ENCODE data around the gene MYO5B. TPM values are rescaled to one million over a fixed set of nuclear protein-coding genes. Genes with fewer than 3 reads are reported as not detected.

Gene MYO5B
- total RNA-seq, 1 experiment from 2014 or later = 25.9 TPM

DNA sequence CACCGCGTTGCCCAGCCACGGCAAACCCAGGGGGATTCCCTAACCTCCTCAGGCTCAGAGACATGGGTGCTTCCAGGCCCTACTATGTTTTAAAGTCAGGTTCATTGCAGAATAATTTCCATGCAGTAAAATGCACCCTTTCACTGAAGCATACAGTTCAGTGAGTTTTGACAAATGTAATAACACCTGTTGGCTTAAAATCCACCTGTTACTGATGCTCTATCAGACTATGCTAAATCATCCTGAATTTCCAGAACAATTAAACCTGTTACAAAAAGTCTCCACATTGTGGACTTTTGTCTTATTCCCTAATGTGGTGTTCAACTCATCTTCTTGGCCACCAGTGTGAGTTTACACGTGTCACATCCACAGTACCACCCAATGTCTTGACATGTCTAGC is 234.6 kb downstream of the MYO5B start:
- Mint-ChIP-seq H3K4me1 (ENCODE audit: insufficient read depth, unreplicated experiment) (no peaks in the 10 kb centered on the region), H3K4me3 (ENCODE audit: unreplicated experiment) (no peak overlapping the region), H3K27ac (ENCODE audit: low read depth, unreplicated experiment) (no peak overlapping the region), H3K27me3 (ENCODE audit: insufficient read depth, unreplicated experiment) (no peaks in the 10 kb centered on the region), H3K9me3 (ENCODE audit: unreplicated experiment) (no peaks in the 10 kb centered on the region), H3K36me3 (ENCODE audit: insufficient read depth, unreplicated experiment) (no peaks in the 10 kb centered on the region)
- ChIA-PET CTCF (no interaction called here), POLR2A (no interaction called here)
- intact Hi-C loops (cut with micrococcal nuclease) = no loop called here
- TF ChIP-seq, protein P1, sequence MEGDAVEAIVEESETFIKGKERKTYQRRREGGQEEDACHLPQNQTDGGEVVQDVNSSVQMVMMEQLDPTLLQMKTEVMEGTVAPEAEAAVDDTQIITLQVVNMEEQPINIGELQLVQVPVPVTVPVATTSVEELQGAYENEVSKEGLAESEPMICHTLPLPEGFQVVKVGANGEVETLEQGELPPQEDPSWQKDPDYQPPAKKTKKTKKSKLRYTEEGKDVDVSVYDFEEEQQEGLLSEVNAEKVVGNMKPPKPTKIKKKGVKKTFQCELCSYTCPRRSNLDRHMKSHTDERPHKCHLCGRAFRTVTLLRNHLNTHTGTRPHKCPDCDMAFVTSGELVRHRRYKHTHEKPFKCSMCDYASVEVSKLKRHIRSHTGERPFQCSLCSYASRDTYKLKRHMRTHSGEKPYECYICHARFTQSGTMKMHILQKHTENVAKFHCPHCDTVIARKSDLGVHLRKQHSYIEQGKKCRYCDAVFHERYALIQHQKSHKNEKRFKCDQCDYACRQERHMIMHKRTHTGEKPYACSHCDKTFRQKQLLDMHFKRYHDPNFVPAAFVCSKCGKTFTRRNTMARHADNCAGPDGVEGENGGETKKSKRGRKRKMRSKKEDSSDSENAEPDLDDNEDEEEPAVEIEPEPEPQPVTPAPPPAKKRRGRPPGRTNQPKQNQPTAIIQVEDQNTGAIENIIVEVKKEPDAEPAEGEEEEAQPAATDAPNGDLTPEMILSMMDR (IDR thresholded peaks at IDR 0.05; ENCODE audit: unreplicated experiment) = no peak
- no peak for DNase-seq (ENCODE audit: unreplicated experiment)
- no TSS peak for BruUV-seq (replicated peaks)

DNA sequence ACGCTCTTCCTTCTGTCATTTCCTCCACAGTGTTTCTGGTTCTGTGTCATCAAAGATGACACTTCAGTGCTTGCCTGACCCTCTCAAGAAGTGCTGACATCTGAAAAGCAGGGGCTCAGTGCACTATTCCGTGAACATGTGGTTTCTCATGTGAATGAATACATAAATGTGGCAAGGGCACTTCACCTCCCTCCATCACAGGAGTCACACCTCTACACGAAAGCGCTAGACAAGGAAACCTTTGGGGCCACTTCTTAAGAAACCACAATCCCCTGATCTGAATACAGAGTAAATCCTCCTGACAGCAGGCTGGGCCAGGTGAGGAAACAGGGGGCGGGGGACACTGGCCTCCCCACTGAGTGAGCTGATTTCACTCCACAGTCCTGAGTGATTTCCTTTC is 235.8 kb downstream of the MYO5B start:
- H3K27me3 Mint-ChIP-seq (ENCODE audit: insufficient read depth, unreplicated experiment) = no peaks in the 10 kb centered on the region
- TF ChIP-seq, protein P1 (IDR thresholded peaks at IDR 0.05; ENCODE audit: unreplicated experiment) = no peak
- POLR2A ChIA-PET = no interaction called here
- no peaks in the 10 kb centered on the region for H3K36me3 Mint-ChIP-seq (ENCODE audit: insufficient read depth, unreplicated experiment)
- no peaks in the 10 kb centered on the region for H3K4me1 Mint-ChIP-seq (ENCODE audit: insufficient read depth, unreplicated experiment)
- intact Hi-C loops (cut with micrococcal nuclease) = no loop called here
- CTCF ChIA-PET = no interaction called here
- no peak overlapping the region for H3K4me3 Mint-ChIP-seq (ENCODE audit: unreplicated experiment)
- H3K27ac Mint-ChIP-seq (ENCODE audit: low read depth, unreplicated experiment) = no peak overlapping the region
- BruUV-seq (replicated peaks) = no TSS peak
- DNase-seq (ENCODE audit: unreplicated experiment) = no peak
- H3K9me3 Mint-ChIP-seq (ENCODE audit: unreplicated experiment) = no peaks in the 10 kb centered on the region

DNA sequence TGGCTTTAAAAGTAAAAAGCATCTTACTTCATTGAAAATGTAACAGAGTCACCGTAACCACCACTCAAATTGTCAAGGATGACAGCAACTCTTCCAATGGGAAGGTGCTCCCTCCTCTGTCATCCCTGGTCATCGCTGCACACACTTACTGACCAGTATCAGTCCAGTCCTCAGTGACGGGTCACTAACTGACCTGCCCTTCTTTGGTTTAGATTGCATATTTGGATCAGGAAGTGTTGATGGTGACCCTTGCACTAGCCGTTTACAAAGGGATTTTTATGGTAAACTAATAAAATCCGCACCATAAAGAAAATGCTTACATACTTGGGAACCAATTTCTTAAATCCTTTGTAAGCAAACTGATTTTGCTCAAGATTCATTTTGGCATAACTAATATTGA is 239.7 kb downstream of the MYO5B start:
- DNase-seq (ENCODE audit: unreplicated experiment) = no peak
- H3K9me3 Mint-ChIP-seq (ENCODE audit: unreplicated experiment) = no peaks in the 10 kb centered on the region
- H3K36me3 Mint-ChIP-seq (ENCODE audit: insufficient read depth, unreplicated experiment) = no peaks in the 10 kb centered on the region
- H3K27me3 Mint-ChIP-seq (ENCODE audit: insufficient read depth, unreplicated experiment) = no peaks in the 10 kb centered on the region
- no peaks in the 10 kb centered on the region for H3K4me1 Mint-ChIP-seq (ENCODE audit: insufficient read depth, unreplicated experiment)
- POLR2A ChIA-PET = no interaction called here
- no peak overlapping the region for H3K27ac Mint-ChIP-seq (ENCODE audit: low read depth, unreplicated experiment)
- intact Hi-C loops (cut with micrococcal nuclease) = no loop called here
- TF ChIP-seq, protein P1 (IDR thresholded peaks at IDR 0.05; ENCODE audit: unreplicated experiment) = no peak
- H3K4me3 Mint-ChIP-seq (ENCODE audit: unreplicated experiment) = no peak overlapping the region
- BruUV-seq (replicated peaks) = no TSS peak
- CTCF ChIA-PET = no interaction called here

DNA sequence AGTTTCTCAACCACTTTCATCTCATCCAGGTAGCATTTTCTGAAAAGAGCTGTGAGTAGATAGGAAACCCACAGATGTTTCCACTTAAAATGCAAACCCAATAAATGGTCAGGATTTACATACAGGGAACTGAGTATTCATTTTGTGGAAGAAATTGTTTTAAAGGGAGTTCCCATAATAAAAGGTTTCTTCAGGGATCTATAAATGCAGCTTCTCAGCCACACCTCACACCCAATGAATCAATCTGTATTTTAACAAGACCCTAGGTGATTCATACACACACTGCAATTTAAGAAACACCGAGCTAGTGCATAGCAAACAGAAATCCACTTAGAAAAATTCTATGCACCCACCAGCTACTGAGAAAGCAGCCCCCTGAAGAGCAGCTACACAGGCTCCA is 241.6 kb downstream of the MYO5B start:
- no peak overlapping the region for H3K27ac Mint-ChIP-seq (ENCODE audit: low read depth, unreplicated experiment)
- intact Hi-C loops (cut with micrococcal nuclease) = no loop called here
- ChIA-PET POLR2A (interaction anchor here (1.1 kb wide), 1 partner anchor 65 kb away, joined by 4 read pairs; no protein-coding TSS in a partner anchor), CTCF (interaction anchor here (0.9 kb wide), 1 partner anchor 94 kb away, joined by 3 read pairs; no protein-coding TSS in a partner anchor)
- no TSS peak for BruUV-seq (replicated peaks)
- H3K27me3 Mint-ChIP-seq (ENCODE audit: insufficient read depth, unreplicated experiment) = no peaks in the 10 kb centered on the region
- no peak overlapping the region for H3K4me3 Mint-ChIP-seq (ENCODE audit: unreplicated experiment)
- H3K9me3 Mint-ChIP-seq (ENCODE audit: unreplicated experiment) = no peaks in the 10 kb centered on the region
- no peaks in the 10 kb centered on the region for H3K4me1 Mint-ChIP-seq (ENCODE audit: insufficient read depth, unreplicated experiment)
- TF ChIP-seq, protein P1 (IDR thresholded peaks at IDR 0.05; ENCODE audit: unreplicated experiment) = no peak
- no peaks in the 10 kb centered on the region for H3K36me3 Mint-ChIP-seq (ENCODE audit: insufficient read depth, unreplicated experiment)
- no peak for DNase-seq (ENCODE audit: unreplicated experiment)
